ENCODE data around the gene STRIP1.

Gene STRIP1

GRCh38 chr1:110034451-110035235 lies at the start of gene STRIP1:
TSS of gene STRIP1 (plus strand) at chr1:110034624. CDS start at chr1:110034638, 14 bp downstream.
- peak within 1 kb of the TSS; percentile 89 for H3K4me3 ChIP-seq (ENCODE audit: low read depth, low read length)
- peak; percentile 88 for DNase-seq (ENCODE audit: low read depth)

GRCh38 chr1:109985247-109986053 lies 49.0 kb upstream of the STRIP1 start:
- H3K4me3 ChIP-seq (ENCODE audit: low read depth, low read length) = peak overlapping the region; percentile 88
- no peak for DNase-seq (ENCODE audit: low read depth)

- no peak for DNase-seq (ENCODE audit: low read depth)
- H3K4me3 ChIP-seq (ENCODE audit: low read depth, low read length) = peak overlapping the region; percentile 88
Measured at GRCh38 chr1:109986054-109986444, 48.4 kb upstream of the STRIP1 start.

GRCh38 chr1:109988349-109988914 lies 46.0 kb upstream of the STRIP1 start:
- no peak for DNase-seq (ENCODE audit: low read depth)
- H3K4me3 ChIP-seq (ENCODE audit: low read depth, low read length) = no peak overlapping the region

GRCh38 chr1:109989506-109990301 lies 44.7 kb upstream of the STRIP1 start:
- no peak overlapping the region for H3K4me3 ChIP-seq (ENCODE audit: low read depth, low read length)
- no peak for DNase-seq (ENCODE audit: low read depth)

GRCh38 chr1:109990302-109990653 lies 44.1 kb upstream of the STRIP1 start:
- no peak overlapping the region for H3K4me3 ChIP-seq (ENCODE audit: low read depth, low read length)

GRCh38 chr1:109991400-109991925 lies 43.0 kb upstream of the STRIP1 start:
- no peak for DNase-seq (ENCODE audit: low read depth)
- no peak overlapping the region for H3K4me3 ChIP-seq (ENCODE audit: low read depth, low read length)

More at GRCh38 chr1:109990302-109990653, 44.1 kb upstream of the STRIP1 start:
- DNase-seq (ENCODE audit: low read depth) = no peak

- no peak overlapping the region for H3K4me3 ChIP-seq (ENCODE audit: low read depth, low read length)
- DNase-seq (ENCODE audit: low read depth) = no peak
Measured at GRCh38 chr1:109993885-109994284, 40.5 kb upstream of the STRIP1 start.

- DNase-seq (ENCODE audit: low read depth) = no peak
- no peak overlapping the region for H3K4me3 ChIP-seq (ENCODE audit: low read depth, low read length)
Measured at GRCh38 chr1:109994654-109995053, 39.8 kb upstream of the STRIP1 start.

- no peak for DNase-seq (ENCODE audit: low read depth)
- H3K4me3 ChIP-seq (ENCODE audit: low read depth, low read length) = no peak overlapping the region
Measured at GRCh38 chr1:109995536-109995935, 38.9 kb upstream of the STRIP1 start.

- DNase-seq (ENCODE audit: low read depth) = no peak
- H3K4me3 ChIP-seq (ENCODE audit: low read depth, low read length) = no peak overlapping the region
Measured at GRCh38 chr1:109996476-109996875, 37.9 kb upstream of the STRIP1 start.

- DNase-seq (ENCODE audit: low read depth) = no peak
- H3K4me3 ChIP-seq (ENCODE audit: low read depth, low read length) = no peak overlapping the region
Measured at GRCh38 chr1:109997204-109997866, 37.1 kb upstream of the STRIP1 start.

GRCh38 chr1:109997867-109998229 lies 36.6 kb upstream of the STRIP1 start:
- H3K4me3 ChIP-seq (ENCODE audit: low read depth, low read length) = no peak overlapping the region
- no peak for DNase-seq (ENCODE audit: low read depth)

GRCh38 chr1:110002695-110003094 lies 31.7 kb upstream of the STRIP1 start:
- no peak overlapping the region for H3K4me3 ChIP-seq (ENCODE audit: low read depth, low read length)
- no peak for DNase-seq (ENCODE audit: low read depth)

- DNase-seq (ENCODE audit: low read depth) = peak; percentile 99
- peak overlapping the region; percentile 38 for H3K4me3 ChIP-seq (ENCODE audit: low read depth, low read length)
Measured at GRCh38 chr1:110003747-110004428, 30.5 kb upstream of the STRIP1 start.

- no peak for DNase-seq (ENCODE audit: low read depth)
- H3K4me3 ChIP-seq (ENCODE audit: low read depth, low read length) = peak overlapping the region; percentile 38
Measured at GRCh38 chr1:110004583-110004982, 29.8 kb upstream of the STRIP1 start.

GRCh38 chr1:110005971-110006370 lies 28.5 kb upstream of the STRIP1 start:
- no peak overlapping the region for H3K4me3 ChIP-seq (ENCODE audit: low read depth, low read length)
- DNase-seq (ENCODE audit: low read depth) = peak; percentile 56

- no peak overlapping the region for H3K4me3 ChIP-seq (ENCODE audit: low read depth, low read length)
- DNase-seq (ENCODE audit: low read depth) = no peak
Measured at GRCh38 chr1:110006516-110006915, 27.9 kb upstream of the STRIP1 start.

All from skeletal muscle cell (primary cell).